Measurements from ENCODE around the gene FCHSD1.

GRCh38 chr5:141650851-141651727 lies at the start of gene FCHSD1:
- TF ChIP-seq NFIC (IDR thresholded peaks at IDR 0.05; ENCODE audit: borderline replicate concordance) (no peak), TEAD4 (IDR thresholded peaks at IDR 0.05; ENCODE audit: borderline replicate concordance, insufficient read depth) (no peak), FOXM1 (IDR thresholded peaks at IDR 0.05; ENCODE audit: low read depth) (no peak), REST (IDR thresholded peaks at IDR 0.05; ENCODE audit: low read depth, low read length) (no peak), CTCF (IDR thresholded peaks at IDR 0.05) (no peak)
